GM21447 (cell line): ENCODE data around the gene PTPRM.

Experiments
- ATAC-seq: cut with Tn5 transposase; IDR thresholded peaks from one replicate; pipeline ENCODE4 v1.9.1; 2021; ENCODE audit not compliant: unreplicated experiment

The PTPRM gene

GRCh38 chr18:7598167-7599047 lies 31.3 kb downstream of the PTPRM start:
- no peak for ATAC-seq

GRCh38 chr18:7600036-7600435 lies 32.9 kb downstream of the PTPRM start:
- no peak for ATAC-seq

DNA sequence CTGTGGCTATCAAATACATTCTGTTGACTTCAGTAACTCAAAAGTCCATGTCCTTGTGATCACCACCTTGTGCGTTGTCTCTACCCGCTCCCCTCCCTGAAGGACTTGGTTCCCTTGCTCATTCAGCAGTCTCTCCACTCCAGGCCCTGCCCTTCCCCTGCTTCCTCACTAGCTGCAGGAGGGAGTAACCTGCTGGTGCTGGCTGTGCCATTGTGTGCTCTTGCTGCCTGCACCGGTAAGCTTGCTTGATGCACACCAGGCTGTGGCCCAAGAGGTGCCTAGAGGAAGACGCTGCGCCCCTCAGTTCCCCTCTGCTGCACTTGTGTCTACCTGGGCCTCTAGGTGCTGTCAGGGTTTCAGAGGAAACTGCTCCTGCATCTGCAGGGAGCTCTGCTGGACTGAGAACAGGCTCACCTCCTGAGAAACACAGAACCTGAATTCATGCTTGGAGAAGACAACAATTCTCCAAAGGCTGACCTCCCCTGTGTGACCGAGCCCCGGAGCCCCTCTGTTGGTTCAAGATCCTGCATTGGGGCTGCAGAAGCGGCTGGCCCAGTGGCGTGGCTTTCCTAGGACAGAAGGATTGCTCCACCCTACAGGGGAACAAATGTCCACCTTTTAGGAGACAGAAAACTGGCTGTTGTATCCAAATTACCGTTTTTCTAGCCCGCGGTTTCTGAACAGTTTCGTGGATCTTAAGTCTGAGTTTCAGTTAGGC lies 33.6 kb downstream of the PTPRM start:
- no peak for ATAC-seq

DNA sequence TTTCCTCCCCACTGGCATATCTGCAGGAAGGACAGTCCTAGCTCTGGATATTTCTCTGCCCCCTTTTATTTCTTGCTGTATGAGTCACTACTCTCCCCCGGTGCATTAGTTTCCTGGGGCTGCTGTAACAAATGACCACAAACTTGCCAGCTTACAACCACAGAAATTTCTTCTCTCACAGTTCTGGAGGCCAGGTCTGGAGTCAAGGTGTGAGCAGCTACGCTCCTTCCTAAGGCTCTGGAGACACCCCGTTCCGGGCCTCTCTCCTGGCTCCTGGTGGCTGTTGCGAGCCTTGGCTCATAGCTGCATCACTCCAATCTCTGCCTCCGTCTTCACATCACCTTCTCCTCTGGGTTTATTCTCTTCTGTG lies 34.1 kb downstream of the PTPRM start:
- ATAC-seq: no peak

DNA sequence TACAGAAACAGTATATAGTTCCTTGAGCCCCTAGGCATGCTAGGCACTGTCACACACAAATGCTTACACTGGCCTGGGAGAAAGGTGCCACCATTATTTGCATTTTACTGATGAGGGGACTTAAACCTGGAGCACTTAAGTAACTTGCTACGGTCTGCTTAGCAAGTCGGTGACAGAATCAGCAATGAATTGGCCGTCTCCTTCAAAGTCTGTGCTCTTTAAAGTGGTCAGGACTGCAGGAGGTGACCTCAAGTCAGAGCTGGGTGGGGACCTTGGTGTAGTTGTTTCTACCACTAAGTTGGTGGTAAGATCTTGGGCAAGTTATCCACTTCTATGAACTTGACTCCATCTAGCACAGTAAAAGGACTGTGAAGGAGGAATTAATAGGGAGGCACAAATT lies 34.8 kb downstream of the PTPRM start:
- no peak for ATAC-seq

GRCh38 chr18:7603259-7604000 lies 36.3 kb downstream of the PTPRM start:
- ATAC-seq: no peak

- ATAC-seq: no peak
These were observed 37.2 kb downstream of the PTPRM start for GRCh38 chr18:7604361-7604760.

GRCh38 chr18:7605705-7606104 lies 38.6 kb downstream of the PTPRM start:
- no peak for ATAC-seq

GRCh38 chr18:7607540-7608173 lies 40.5 kb downstream of the PTPRM start:
- ATAC-seq: no peak

DNA sequence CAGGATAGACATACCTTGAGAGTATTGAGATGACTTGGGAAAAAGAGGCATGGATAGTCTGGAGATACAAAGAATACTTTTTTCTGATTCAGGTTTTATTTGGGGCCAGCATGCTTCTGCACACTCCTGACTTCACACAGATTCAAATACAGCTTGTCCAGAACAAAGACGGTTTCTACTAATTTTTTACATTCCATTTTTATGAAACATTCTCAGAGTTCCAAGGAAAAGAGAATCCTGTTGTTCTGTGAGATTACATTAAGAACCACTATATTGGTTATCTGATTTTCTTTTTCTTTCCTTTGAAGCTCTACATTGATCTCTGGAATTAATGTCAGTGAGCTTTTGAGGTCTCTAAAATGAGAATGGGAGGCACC lies 41.0 kb downstream of the PTPRM start:
- no peak for ATAC-seq

DNA sequence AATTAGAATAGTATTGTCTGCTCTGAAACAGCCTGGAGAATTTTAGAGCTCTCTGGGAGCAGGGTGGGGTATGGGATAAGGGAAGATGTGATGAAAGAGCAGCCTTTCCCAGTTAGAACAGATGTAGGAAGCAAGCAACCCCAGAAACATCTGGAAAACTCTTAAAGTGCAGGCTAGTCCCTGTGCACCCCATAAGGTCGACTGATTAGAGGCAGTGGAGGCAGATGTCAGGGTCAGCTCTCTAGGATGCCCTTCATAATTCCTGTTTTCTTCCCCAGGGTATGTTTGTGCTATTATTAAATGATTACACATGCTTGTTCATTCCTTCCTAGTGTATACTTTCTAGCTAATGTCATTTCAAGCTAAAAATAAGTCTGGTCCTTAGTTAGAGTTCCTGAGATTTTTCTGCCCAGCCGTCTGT lies 41.7 kb downstream of the PTPRM start:
- ATAC-seq: no peak

GRCh38 chr18:7609617-7610016 lies 42.5 kb downstream of the PTPRM start:
- no peak for ATAC-seq

- ATAC-seq: no peak
These were observed 46.9 kb downstream of the PTPRM start for GRCh38 chr18:7614042-7614441.

DNA sequence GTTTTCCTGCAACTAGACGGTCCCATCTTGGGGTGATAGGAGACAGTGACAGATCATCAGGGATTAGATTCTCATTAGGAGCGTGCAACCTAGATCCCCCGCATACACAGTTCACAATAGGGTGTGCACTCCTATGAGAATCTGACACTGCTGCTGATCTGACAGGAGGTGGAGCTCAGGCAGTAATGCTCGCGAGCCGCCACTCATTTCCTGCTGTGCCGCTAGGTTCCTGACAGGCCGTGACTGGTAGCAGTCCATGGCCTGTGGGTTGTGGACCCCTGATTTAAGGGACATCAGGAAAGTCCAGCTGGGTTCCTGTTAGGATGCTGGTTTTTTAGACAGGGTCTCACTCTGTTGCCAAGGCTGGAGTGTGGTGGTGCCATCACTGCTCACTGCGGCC lies 48.7 kb downstream of the PTPRM start:
- no peak for ATAC-seq

DNA sequence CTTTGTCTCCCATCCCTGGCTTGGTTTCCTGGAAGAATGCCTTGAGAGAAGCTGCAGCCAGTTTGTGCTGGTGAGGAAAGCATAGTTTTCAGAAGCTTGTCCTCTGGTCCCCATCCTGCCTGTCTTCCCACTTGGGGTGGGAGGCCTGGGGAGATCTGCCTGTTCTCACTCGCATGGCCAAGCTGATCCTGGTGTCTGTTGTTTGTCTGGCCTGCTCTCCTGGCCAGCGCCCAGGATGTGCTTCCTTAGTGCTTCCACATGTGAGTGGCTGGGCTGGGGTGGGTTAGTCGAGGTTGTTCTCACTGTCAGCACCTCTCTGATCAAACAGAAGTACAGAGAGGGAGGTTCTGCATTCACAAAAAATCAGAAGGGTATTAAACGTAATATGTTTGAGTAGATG lies 49.5 kb downstream of the PTPRM start:
- no peak for ATAC-seq

DNA sequence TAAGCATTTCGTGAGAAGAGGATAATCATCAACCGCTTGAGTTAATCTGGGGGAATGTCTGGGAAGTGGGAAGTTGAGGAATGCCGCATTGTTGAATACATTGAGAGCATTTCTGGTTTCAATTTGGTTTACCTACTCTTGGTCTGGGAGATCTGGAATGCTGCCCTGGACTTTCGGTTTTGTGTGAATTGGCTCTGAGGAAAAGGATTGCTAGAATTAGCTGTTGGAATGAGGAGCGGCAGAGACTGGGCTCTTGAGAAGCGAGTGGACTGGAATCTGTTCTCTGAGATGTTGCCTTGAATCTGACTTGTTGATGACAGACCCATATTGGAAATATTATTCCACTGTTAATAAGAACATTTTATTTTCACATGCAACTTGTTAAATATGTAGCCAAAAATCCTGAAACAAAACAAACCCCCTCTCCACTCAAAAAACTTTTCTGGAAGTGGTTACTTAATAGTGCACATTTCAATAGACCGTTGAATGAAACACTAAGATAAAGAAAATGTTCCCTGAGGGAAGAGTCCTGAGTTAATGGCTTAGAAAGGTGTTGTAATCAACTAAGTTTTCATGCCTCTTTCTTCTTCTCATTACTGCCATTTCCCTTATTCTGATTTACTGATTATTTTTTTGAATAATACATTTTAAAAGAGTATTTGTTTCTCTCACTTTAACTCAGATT lies 50.8 kb downstream of the PTPRM start:
- no peak for ATAC-seq

- ATAC-seq: no peak
These were observed 51.9 kb downstream of the PTPRM start for GRCh38 chr18:7618891-7619442.

DNA sequence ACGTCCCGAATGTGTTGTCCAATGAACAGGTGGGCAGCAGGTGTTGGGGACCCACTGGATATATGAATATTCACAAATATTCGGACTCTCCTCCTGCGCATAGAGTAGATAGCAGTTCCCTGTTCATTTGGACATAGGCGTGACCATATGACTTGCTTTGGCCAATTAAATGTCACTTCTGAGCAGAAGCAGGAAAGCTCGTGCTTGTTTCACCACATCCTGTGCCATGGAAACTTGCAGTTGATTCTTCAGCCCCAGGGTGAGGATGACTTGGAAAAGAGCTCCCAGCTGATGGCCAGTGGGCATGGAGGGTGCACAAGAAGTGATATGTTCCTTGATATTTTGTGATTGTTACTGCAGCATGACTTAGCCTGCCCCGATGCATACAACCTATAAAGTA lies 52.6 kb downstream of the PTPRM start:
- no peak for ATAC-seq

DNA sequence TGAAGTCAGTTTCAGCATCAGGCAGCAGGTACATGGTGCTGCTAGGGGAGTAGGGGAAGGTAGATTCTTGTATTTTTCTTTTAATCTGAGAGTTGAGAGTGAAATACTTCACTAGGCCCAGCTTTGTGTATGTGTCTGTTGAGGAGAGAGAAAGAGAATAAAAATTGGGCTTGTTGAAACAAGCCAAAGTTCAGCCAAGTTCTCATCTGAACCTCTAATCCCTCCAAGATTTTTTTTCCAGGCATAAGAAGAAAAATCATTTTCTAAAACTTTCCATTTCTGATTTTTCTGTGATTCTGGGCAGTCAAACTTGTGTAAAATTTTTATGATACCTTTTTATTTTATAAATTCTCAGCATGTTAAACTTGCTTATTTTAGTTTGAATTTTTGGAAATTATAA lies 55.6 kb downstream of the PTPRM start:
- no peak for ATAC-seq

DNA sequence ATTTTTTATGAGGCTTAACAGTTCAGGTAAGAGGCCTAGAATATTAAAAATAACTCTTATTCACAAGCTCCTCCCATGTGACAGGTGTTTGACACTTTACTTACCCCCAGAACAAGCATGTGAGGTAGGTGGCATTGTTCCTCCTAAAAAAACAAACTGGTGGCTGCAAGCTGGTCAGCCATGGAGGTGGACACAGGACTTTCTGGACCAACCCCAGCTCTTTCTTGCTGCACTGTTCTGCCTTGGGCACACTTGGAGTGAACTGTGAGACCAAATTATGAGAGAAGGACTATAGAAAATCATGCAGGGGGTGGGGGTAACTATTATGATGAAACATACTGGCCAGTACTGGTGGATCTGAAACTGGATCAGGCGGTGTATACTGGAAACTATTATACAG lies 56.6 kb downstream of the PTPRM start:
- ATAC-seq: no peak
